Endodermal cell (in vitro differentiated cells): ENCODE data around the gene SMPD3. TPM values are rescaled to one million over a fixed set of nuclear protein-coding genes. Genes with fewer than 3 reads are reported as not detected.

Source experiments
- DNase-seq: peaks from one replicate; pipeline ENCODE4 v3.0.0-alpha.2; 2017
- H3K27ac ChIP-seq: 2 replicates; pipeline ENCODE4 v1.5.1; 2013; ENCODE audit warnings: mild to moderate bottlenecking, low read depth, low read length, moderate library complexity
- H3K27me3 ChIP-seq: 2 replicates; pipeline ENCODE4 v1.6.1; 2013; ENCODE audit warnings: mild to moderate bottlenecking, low read length, moderate library complexity; ENCODE audit not compliant: insufficient read depth, control insufficient read depth, poor library complexity, severe bottlenecking
- H3K36me3 ChIP-seq: 2 replicates; pipeline ENCODE4 v1.7.0; 2013; ENCODE audit warnings: mild to moderate bottlenecking, low read length, moderate library complexity; ENCODE audit not compliant: control insufficient read depth, insufficient read depth
- H3K4me1 ChIP-seq: one replicate; pipeline ENCODE4 v1.7.0; 2013; ENCODE audit warnings: low read length; ENCODE audit not compliant: control insufficient read depth, insufficient read depth
- H3K4me3 ChIP-seq: 2 replicates; pipeline ENCODE4 v1.5.1; 2013; ENCODE audit warnings: mild to moderate bottlenecking, low read length, moderate library complexity
- H3K9ac ChIP-seq: 2 replicates; pipeline ENCODE4 v1.6.1; 2013; ENCODE audit warnings: mild to moderate bottlenecking, low read length, moderate library complexity; ENCODE audit not compliant: poor library complexity, severe bottlenecking; ENCODE audit errors: extremely low read depth
- H3K9me3 ChIP-seq: 2 replicates; pipeline ENCODE4 v1.6.1; 2013; ENCODE audit warnings: mild to moderate bottlenecking, low read length, moderate library complexity; ENCODE audit not compliant: control insufficient read depth
- H3K27ac Mint-ChIP-seq: 2 replicates; pipeline ENCODE4 v1.8.0; 2020; ENCODE audit warnings: mixed read lengths
- H3K27me3 Mint-ChIP-seq: 2 replicates; pipeline ENCODE4 v1.8.0; 2021; ENCODE audit warnings: mild to moderate bottlenecking, mixed read lengths; ENCODE audit not compliant: insufficient read depth
- H3K36me3 Mint-ChIP-seq: 2 replicates; pipeline ENCODE4 v1.8.0; 2020; ENCODE audit warnings: low read depth, mixed read lengths
- H3K4me1 Mint-ChIP-seq: 2 replicates; pipeline ENCODE4 v1.8.0; 2020; ENCODE audit warnings: mixed read lengths
- H3K4me3 Mint-ChIP-seq: 2 replicates; pipeline ENCODE4 v1.8.0; 2020; ENCODE audit warnings: mild to moderate bottlenecking, moderate library complexity, mixed read lengths
- H3K9me3 Mint-ChIP-seq: 2 replicates; pipeline ENCODE4 v1.8.0; 2020; ENCODE audit warnings: mild to moderate bottlenecking, mixed read lengths
- CTCF ChIP-seq: fragments of 200-600 bp; sonication (generic); conservative IDR thresholded peaks from 2 replicates; pipeline ENCODE4 v1.5.0; 2021; ENCODE audit warnings: antibody characterized with exemption, mild to moderate bottlenecking
- WGBS, 2 experiments: methylation state at CpG; one replicate each; pipeline versions ENCODE4 v1.1.5 to v1.1.7; 2013; ENCODE audit warnings: missing lambda C conversion rate in 2 of 2, mixed read lengths in 1 of 2; ENCODE audit not compliant: insufficient coverage in 1 of 2, insufficient read length in 1 of 2; 5-methylcytosine and 5-hydroxymethylcytosine counted together
- total RNA-seq, 2 donors: library from RNA; stranded (reverse); fragmentation: NEBNext Ultra II Directional in 1 of 2; extraction: Animal tissue kit (Norgen Biotek cat#: 25700) in 1 of 2; gene quantifications; 2 replicates in 1 of 2; 3 replicates in 1 of 2; pipeline ENCODE4 v1.2.1, GENCODE V29; 2021

The SMPD3 gene
- total RNA-seq, 2 donors from 2014 or later: 0.07 TPM; not detected in 1

- no peak overlapping the region for H3K4me3 Mint-ChIP-seq
These were observed 6.7 kb upstream of the SMPD3 start for GRCh38 chr16:68454920-68455435.

GRCh38 chr16:68453816-68454215 is 5.5 kb upstream of the SMPD3 start:
- H3K4me3 ChIP-seq: no peak overlapping the region
- H3K9me3 Mint-ChIP-seq: no peaks in the 10 kb centered on the region
- no peaks in the 10 kb centered on the region for H3K4me1 ChIP-seq

More at GRCh38 chr16:68454920-68455435, 6.7 kb upstream of the SMPD3 start:
- DNase-seq: no peak
- Histone ChIP-seq H3K27ac (no peak overlapping the region), H3K9me3 (no peaks in the 10 kb centered on the region), H3K27me3 (no peaks in the 10 kb centered on the region), H3K36me3 (no peaks in the 10 kb centered on the region), H3K9ac (no peak overlapping the region), H3K4me1 (no peaks in the 10 kb centered on the region), H3K4me3 (no peak overlapping the region)
- H3K36me3 Mint-ChIP-seq: no peaks in the 10 kb centered on the region
- no peaks in the 10 kb centered on the region for H3K9me3 Mint-ChIP-seq
- H3K27ac Mint-ChIP-seq: no peak overlapping the region
- no peaks in the 10 kb centered on the region for H3K27me3 Mint-ChIP-seq
- no peak for TF ChIP-seq CTCF
- H3K4me1 Mint-ChIP-seq: no peaks in the 10 kb centered on the region
- 88 to 92% methylated on average over 3 to 5 of the region's 5 CpGs for WGBS, 2 experiments

GRCh38 chr16:68452176-68452575 is 3.9 kb upstream of the SMPD3 start:
- H3K9me3 Mint-ChIP-seq: no peaks in the 10 kb centered on the region
- TF ChIP-seq CTCF: no peak
- Histone ChIP-seq H3K4me1 (no peaks in the 10 kb centered on the region), H3K36me3 (no peaks in the 10 kb centered on the region), H3K4me3 (no peak overlapping the region), H3K9ac (no peak overlapping the region), H3K27me3 (peaks cover 11% of the 10 kb centered on the region), H3K9me3 (no peaks in the 10 kb centered on the region), H3K27ac (no peak overlapping the region)
- peaks cover 4% of the 10 kb centered on the region for H3K4me1 Mint-ChIP-seq
- DNase-seq: no peak
- H3K27ac Mint-ChIP-seq: no peak overlapping the region
- 56 to 69% methylated on average over 1 of the region's 1 CpG for WGBS, 2 experiments
- no peak overlapping the region for H3K4me3 Mint-ChIP-seq
- no peaks in the 10 kb centered on the region for H3K36me3 Mint-ChIP-seq
- peaks cover 13% of the 10 kb centered on the region for H3K27me3 Mint-ChIP-seq

More at GRCh38 chr16:68453816-68454215, 5.5 kb upstream of the SMPD3 start:
- DNase-seq: no peak
- peaks cover 4% of the 10 kb centered on the region for H3K4me1 Mint-ChIP-seq
- Histone ChIP-seq H3K27ac (no peak overlapping the region), H3K9ac (no peak overlapping the region), H3K9me3 (no peaks in the 10 kb centered on the region), H3K36me3 (no peaks in the 10 kb centered on the region), H3K27me3 (no peaks in the 10 kb centered on the region)
- no peak for TF ChIP-seq CTCF
- no peak overlapping the region for H3K4me3 Mint-ChIP-seq
- no peaks in the 10 kb centered on the region for H3K36me3 Mint-ChIP-seq
- H3K27ac Mint-ChIP-seq: no peak overlapping the region
- no peaks in the 10 kb centered on the region for H3K27me3 Mint-ChIP-seq
- WGBS, 2 experiments: 91 to 100% methylated on average over 2 of the region's 2 CpGs
